Heart left ventricle (tissue), 16 donors: Measurements from ENCODE around the gene GGNBP2. TPM values are rescaled to one million over a fixed set of nuclear protein-coding genes. Genes with fewer than 3 reads are reported as not detected.

Experiments
- ATAC-seq, 4 donors: fragments of 200-7000 bp; cut with Tn5 transposase; one replicate each; pipeline ENCODE4 v1.9.1; 2020 to 2022; ENCODE audit warnings: moderate library complexity in 4 of 4, mild to moderate bottlenecking in 3 of 4, moderate number of reproducible peaks in 1 of 4
- DNase-seq, 5 donors: peaks; one replicate each; pipeline ENCODE4 v3.0.0-alpha.2; 2020
- H3K27ac ChIP-seq, 12 donors: fragments of 200-600 bp; sonication (generic) in 4 of 12; one replicate each; pipeline versions ENCODE4 v1.5.0 to v1.8.0; 2016 to 2022; ENCODE audit warnings: mild to moderate bottlenecking in 2 of 12
- H3K27me3 ChIP-seq, 9 donors: fragments of 200-600 bp; sonication (generic) in 2 of 9; one replicate each; pipeline versions ENCODE4 v1.5.1 to v1.8.0; 2016 to 2022; ENCODE audit warnings: mild to moderate bottlenecking in 3 of 9
- H3K36me3 ChIP-seq, 9 donors: fragments of 200-600 bp; sonication (generic) in 2 of 9; one replicate each; pipeline versions ENCODE4 v1.5.0 to v1.8.0; 2018 to 2022; ENCODE audit warnings: mild to moderate bottlenecking in 2 of 9
- H3K4me1 ChIP-seq, 12 donors: fragments of 200-600 bp; sonication (generic) in 4 of 12; one replicate each; pipeline versions ENCODE4 v1.5.0 to v1.8.0; 2016 to 2022; ENCODE audit warnings: mild to moderate bottlenecking in 3 of 12
- H3K4me3 ChIP-seq, 12 donors: fragments of 200-600 bp; sonication (generic) in 4 of 12; one replicate each; pipeline versions ENCODE4 v1.5.0 to v1.8.0; 2017 to 2022; ENCODE audit warnings: mild to moderate bottlenecking in 9 of 12, moderate library complexity in 4 of 12
- H3K9me3 ChIP-seq, 12 donors: fragments of 200-600 bp; sonication (generic) in 4 of 12; one replicate each; pipeline versions ENCODE4 v1.5.0 to v1.8.0; 2016 to 2022; ENCODE audit warnings: mild to moderate bottlenecking in 1 of 12
- CTCF ChIP-seq, 12 donors: fragments of 200-600 bp; sonication (generic) in 4 of 12; IDR thresholded peaks; one replicate each; pipeline versions ENCODE4 v1.5.0 to v1.8.0; 2018 to 2022; ENCODE audit warnings: antibody characterized with exemption in 12 of 12, mild to moderate bottlenecking in 5 of 12
- POLR2A ChIP-seq, 2 donors: fragments of 450-650 bp; IDR thresholded peaks; one replicate each; pipeline ENCODE4 v1.6.1; 2017; ENCODE audit warnings: antibody characterized with exemption in 2 of 2, mild to moderate bottlenecking in 2 of 2, moderate library complexity in 2 of 2
- WGBS, 4 donors: extraction: QIAGEN DNeasy Blood & Tissue Kit in 2 of 4; methylation state at CpG; one replicate each; pipeline versions ENCODE4 v1.1.5 to v1.1.7; 2013 to 2018; 5-methylcytosine and 5-hydroxymethylcytosine counted together
- intact Hi-C, 10 donors: fragments of 100-400 bp; cut with DNase I; formaldehyde crosslinking; loops; one replicate each; pipeline versions ENCODE4 v1.11.1 to v1.14.2; 2022
- polyA plus RNA-seq, 2 donors: library from polyadenylated mRNA; stranded (reverse); fragments of 200-250 nt; gene quantifications; one replicate each; pipeline ENCODE4 v1.2.3, GENCODE V29; 2013
- total RNA-seq, 9 donors: library from RNA; depleted of rRNA in 2 of 9; stranded (reverse); fragments of >200 nt in 2 of 9; fragmentation: NEBNext Ultra II Directional in 3 of 9; extraction: Animal tissue kit (Norgen Biotek cat#: 25700) in 3 of 9; gene quantifications; one replicate each; pipeline versions ENCODE4 v1.1.0 to v1.2.4, GENCODE V29; 2016 to 2023
- donor health status: ischemic (EF 13 %, LVEDD 7.1; RV severe dilation, severe dysfunction).
- donor health status: healthy with polysubstance abuse.
- donor health status: DM: no; HTN: yes; CAD: no.
- donor health status: DM: no; HTN: no; CAD: no.
- donor health status: ischemic (EF 25% LVEDD 6.9; RV normal size, moderate dysfunction).
- donor health status: ischemic (EF 25% LVEDD 5.7; RV mildly dilated, moderate dysfunction).
- donor health status: healthy.
- donor health status: DM: yes; HTN: yes; CAD: no.
- donor health status: ischemic (EF 35%, LVEDD 5.7; RV mildly dilated, moderate dysfunction).
- donor health status: nonischemic (EF 11% LVEDD 7.7; RV severe dilation, severe dysfunction).
- donor health status: DM: yes; HTN: yes; CAD: no.
- donor health status: PGD.
- donor health status: ischemic (EF 29% LVEDD 5.4; RV normal size, mild dysfunction).
- donor health status: nonischemic (EF 23%, LVEDD 6.1; RV moderate dilation, normal function).

GGNBP2 gene
- total and polyA plus RNA-seq, 11 donors = 27.4 to 62.9 (median 40.5) TPM

GRCh38 chr17:36498155-36498554 lies 46.6 kb upstream of the GGNBP2 start:
- Histone ChIP-seq H3K9me3 (no peaks in the 10 kb centered on the region), H3K36me3 (peaks cover 0 to 96% (median 65%) of the 10 kb centered on the region in 9 donors), H3K4me3 (no peak overlapping the region), H3K4me1 (peaks cover 0 to 13% (median 0%) of the 10 kb centered on the region in 12 donors), H3K27me3 (no peaks in the 10 kb centered on the region), H3K27ac (no peak overlapping the region)
- peak in 2 of 4 donors; percentile 22 to 47 for ATAC-seq
- WGBS, 4 donors = 41 to 63% (median 61%) methylated on average over 8 to 9 of the region's 9 CpGs
- DNase-seq = no peak
- TF ChIP-seq CTCF (IDR thresholded peaks at IDR 0.05) (no peak), POLR2A (IDR thresholded peaks at IDR 0.05) (no peak)
- intact Hi-C loops = loop anchor here in 1 of 10 donors (5.0 kb wide), 1 partner anchor 39 kb away; no protein-coding TSS in a partner anchor

GRCh38 chr17:36498560-36499300 lies 46.0 kb upstream of the GGNBP2 start:
- DNase-seq (no peak), ATAC-seq (no peak)
- WGBS, 4 donors = 52 to 60% (median 56%) methylated on average over 7 of the region's 7 CpGs
- peaks cover 0 to 94% (median 60%) of the 10 kb centered on the region in 9 donors for H3K36me3 ChIP-seq
- H3K9me3 ChIP-seq = no peaks in the 10 kb centered on the region
- H3K27me3 ChIP-seq = no peaks in the 10 kb centered on the region
- TF ChIP-seq POLR2A (IDR thresholded peaks at IDR 0.05) = no peak
- TF ChIP-seq CTCF (IDR thresholded peaks at IDR 0.05) = no peak
- intact Hi-C loops = loop anchor here in 1 of 10 donors (5.0 kb wide), 1 partner anchor 39 kb away; no protein-coding TSS in a partner anchor
- H3K4me1 ChIP-seq = peaks cover 0 to 19% (median 2%) of the 10 kb centered on the region in 12 donors
- no peak overlapping the region for H3K27ac ChIP-seq
- no peak overlapping the region for H3K4me3 ChIP-seq

- intact Hi-C loops = no loop called here
- 73 to 89% (median 81%) methylated on average over 6 to 15 of the region's 15 CpGs for WGBS, 4 donors
- no peak for DNase-seq
- no peak for ATAC-seq
- Histone ChIP-seq H3K27me3 (no peaks in the 10 kb centered on the region), H3K27ac (no peak overlapping the region), H3K4me3 (no peak overlapping the region), H3K4me1 (peaks cover 0 to 28% (median 5%) of the 10 kb centered on the region in 12 donors), H3K36me3 (peaks cover 0 to 93% (median 60%) of the 10 kb centered on the region in 9 donors), H3K9me3 (no peaks in the 10 kb centered on the region)
- TF ChIP-seq POLR2A (IDR thresholded peaks at IDR 0.05) (no peak), CTCF (IDR thresholded peaks at IDR 0.05) (no peak)
These were observed 43.9 kb upstream of the GGNBP2 start for GRCh38 chr17:36500745-36501225.

- Histone ChIP-seq H3K27ac (no peak overlapping the region), H3K9me3 (no peaks in the 10 kb centered on the region), H3K4me1 (peaks cover 0 to 28% (median 5%) of the 10 kb centered on the region in 12 donors), H3K27me3 (no peaks in the 10 kb centered on the region), H3K4me3 (no peak overlapping the region), H3K36me3 (peaks cover 0 to 93% (median 60%) of the 10 kb centered on the region in 9 donors)
- WGBS, 4 donors = 87 to 100% (median 99%) methylated on average over 3 of the region's 3 CpGs
- ATAC-seq (no peak), DNase-seq (no peak)
- TF ChIP-seq CTCF (IDR thresholded peaks at IDR 0.05) (no peak), POLR2A (IDR thresholded peaks at IDR 0.05) (no peak)
- intact Hi-C loops = no loop called here
These were observed 43.4 kb upstream of the GGNBP2 start for GRCh38 chr17:36501351-36501750.
